ENCODE data around the gene PLCD3.

DNA sequence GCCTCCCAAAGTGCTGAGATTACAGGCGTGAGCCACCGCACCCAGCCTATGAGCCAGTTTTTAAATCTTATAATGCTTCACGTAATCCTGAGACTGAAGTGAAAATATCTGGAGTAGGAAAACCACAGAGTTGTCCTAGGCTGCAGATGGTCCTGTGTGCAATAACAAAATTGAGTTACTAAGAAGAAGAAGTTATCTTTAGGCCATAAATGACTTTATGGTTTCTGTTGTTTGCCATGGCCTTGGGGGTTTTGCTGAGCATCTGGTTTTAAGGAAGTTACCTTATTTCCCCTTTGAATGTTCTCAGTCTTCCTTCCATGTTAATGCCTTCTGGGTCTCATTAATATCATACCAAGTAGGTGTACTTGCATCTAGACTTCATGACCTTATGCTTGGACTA is 54.7 kb downstream of the PLCD3 start:
- TF ChIP-seq TAF1 (IDR thresholded peaks at IDR 0.05; ENCODE audit: borderline replicate concordance, low read depth, low read length) (no peak), ZNF274 (IDR thresholded peaks at IDR 0.05; ENCODE audit: insufficient read depth, insufficient read length) (no peak), ATF7 (IDR thresholded peaks at IDR 0.05; ENCODE audit: low read depth) (no peak), KDM1A (IDR thresholded peaks at IDR 0.05; ENCODE audit: borderline replicate concordance) (no peak)
- TF ChIP-seq, protein P1, sequence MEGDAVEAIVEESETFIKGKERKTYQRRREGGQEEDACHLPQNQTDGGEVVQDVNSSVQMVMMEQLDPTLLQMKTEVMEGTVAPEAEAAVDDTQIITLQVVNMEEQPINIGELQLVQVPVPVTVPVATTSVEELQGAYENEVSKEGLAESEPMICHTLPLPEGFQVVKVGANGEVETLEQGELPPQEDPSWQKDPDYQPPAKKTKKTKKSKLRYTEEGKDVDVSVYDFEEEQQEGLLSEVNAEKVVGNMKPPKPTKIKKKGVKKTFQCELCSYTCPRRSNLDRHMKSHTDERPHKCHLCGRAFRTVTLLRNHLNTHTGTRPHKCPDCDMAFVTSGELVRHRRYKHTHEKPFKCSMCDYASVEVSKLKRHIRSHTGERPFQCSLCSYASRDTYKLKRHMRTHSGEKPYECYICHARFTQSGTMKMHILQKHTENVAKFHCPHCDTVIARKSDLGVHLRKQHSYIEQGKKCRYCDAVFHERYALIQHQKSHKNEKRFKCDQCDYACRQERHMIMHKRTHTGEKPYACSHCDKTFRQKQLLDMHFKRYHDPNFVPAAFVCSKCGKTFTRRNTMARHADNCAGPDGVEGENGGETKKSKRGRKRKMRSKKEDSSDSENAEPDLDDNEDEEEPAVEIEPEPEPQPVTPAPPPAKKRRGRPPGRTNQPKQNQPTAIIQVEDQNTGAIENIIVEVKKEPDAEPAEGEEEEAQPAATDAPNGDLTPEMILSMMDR (IDR thresholded peaks at IDR 0.05 in 2 of 3, conservative IDR thresholded peaks at IDR 0.05 in 1 of 3; ENCODE audit: control insufficient read depth in 2 of 3, extremely low read depth in 1 of 3, insufficient read depth in 1 of 3, low read depth in 3 of 3, low read length in 3 of 3), result no peak
